Stimulated activated naive CD4-positive, alpha-beta T cell (primary cell): ENCODE measurements around the gene WDR7.

ENCODE experiments used
- DNase-seq, 6 experiments: peaks; one replicate each; lab custom pipeline; 2025; lab: John Stamatoyannopoulos, UW

WDR7 gene

DNA sequence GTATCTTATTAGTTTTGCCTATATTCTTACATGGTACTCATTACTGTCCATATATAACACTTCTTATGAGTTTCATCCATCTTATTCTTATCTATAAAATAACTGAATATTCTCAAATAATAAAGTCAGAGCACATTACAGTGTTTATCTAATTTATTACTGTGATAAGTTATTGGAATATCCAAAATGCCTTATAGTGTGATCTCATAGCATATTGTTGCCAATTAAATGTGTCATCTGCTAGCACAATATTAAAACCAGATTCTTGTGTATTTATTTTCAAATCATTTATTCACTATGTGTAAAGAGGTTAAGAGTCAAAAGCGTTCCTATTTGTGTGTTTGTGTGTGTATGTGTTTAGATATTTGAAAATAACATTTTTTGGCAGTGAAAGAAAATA, 151.9 kb downstream of the WDR7 start:
- no peak for DNase-seq

GRCh38 chr18:56804395-56804794, 153.2 kb downstream of the WDR7 start:
- no peak for DNase-seq

GRCh38 chr18:56807901-56808300, 156.7 kb downstream of the WDR7 start:
- no peak for DNase-seq

DNA sequence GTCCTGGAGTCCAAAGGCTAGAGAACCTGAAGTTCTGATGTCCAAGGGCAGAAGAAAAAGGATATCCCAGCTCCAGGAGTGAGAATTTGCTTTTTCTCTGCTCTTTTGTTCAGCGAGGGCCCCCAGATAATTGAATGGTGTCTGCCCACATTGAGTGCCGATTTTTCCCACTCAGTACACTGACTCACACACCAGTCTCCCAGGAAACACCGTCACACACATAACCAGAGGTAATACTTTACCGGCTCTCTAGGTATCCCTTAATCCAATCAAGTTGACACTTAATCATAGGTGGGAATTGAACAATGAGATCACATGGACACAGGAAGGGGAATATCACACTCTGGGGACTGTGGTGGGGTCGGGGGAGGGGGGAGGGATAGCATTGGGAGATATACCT, 161.5 kb downstream of the WDR7 start:
- no peak for DNase-seq

DNA sequence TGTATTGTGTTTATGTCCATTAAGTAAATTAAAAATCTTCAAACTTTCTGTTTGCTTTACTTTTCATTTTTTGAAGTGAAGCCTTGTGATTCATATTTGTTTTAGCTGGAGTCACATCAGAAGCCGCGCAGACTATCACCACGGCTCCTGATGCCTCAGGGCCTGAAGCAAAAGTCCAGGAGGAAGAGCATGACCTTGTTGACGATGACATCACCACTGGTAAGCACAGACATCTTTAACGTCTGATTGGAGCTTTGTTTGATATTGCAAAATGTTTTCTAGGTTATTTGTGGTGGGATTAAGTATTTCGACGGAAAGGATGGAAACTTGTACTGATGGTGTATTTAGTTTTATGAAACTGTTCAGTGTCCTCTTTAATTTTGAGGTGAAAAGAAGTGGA, 164.8 kb downstream of the WDR7 start:
- DNase-seq: no peak

- no peak for DNase-seq
These were observed 172.9 kb downstream of the WDR7 start for GRCh38 chr18:56823986-56824565.

DNA sequence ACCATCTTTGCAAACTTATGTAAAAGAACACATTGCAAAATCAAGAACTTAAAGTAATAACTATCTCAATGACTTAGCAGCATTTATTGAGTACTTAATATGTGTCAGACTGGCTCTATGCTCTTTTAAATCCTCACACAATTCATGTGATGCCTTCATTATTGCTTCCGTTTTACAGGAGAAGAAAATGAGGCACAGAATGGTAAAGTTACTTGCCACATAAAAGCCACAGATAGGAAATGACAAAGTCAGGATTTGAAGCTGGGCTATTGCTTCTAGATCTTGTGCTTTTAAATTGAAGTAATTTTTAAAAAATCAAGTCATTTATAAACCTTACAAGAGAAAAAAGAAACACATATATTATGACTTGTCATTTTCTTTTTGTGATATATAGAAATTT, 174.2 kb downstream of the WDR7 start:
- no peak for DNase-seq

GRCh38 chr18:56825878-56826277, 174.7 kb downstream of the WDR7 start:
- DNase-seq: no peak

GRCh38 chr18:56831988-56832387, 180.8 kb downstream of the WDR7 start:
- DNase-seq: no peak

GRCh38 chr18:56835331-56835730, 184.2 kb downstream of the WDR7 start:
- DNase-seq: no peak

GRCh38 chr18:56836173-56836572, 185.0 kb downstream of the WDR7 start:
- no peak for DNase-seq

DNA sequence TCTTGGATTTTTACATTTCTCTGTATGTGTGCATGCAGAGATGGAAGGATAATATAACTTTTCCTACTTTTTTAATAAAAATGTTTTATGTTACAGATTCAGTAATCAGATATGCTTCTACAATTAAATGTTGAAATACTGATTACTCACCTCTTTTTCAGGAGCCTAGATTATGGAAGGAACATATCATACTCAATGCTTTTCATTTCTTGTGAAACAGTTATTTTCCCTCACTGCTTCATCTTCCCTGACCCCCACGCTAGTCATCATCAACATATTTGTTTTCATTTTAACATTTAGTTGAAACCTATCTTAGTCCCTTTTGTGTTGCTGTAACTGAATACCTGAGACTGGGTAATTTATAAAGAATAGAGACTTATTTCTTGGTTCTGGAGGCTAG, 190.7 kb downstream of the WDR7 start:
- no peak for DNase-seq

DNA sequence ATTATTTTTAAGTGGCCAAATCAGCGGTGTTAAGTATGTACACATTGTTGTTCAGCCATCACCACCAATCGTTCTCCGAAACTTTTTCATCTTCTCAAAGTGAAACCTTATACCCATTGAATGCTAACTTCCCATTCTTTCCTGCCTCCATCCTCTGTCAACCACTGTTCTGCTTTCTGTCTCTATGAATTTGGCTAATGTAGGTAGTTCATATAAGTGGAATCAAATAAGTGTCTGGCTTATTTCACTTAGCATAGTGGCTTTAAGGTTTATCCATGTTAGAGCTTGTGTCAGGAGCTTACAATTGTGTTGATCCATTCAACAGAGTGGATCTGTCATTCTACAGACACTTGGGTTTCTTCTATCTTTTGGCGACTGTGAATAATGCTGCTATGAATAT, 192.1 kb downstream of the WDR7 start:
- no peak for DNase-seq

GRCh38 chr18:56844556-56844955, 193.4 kb downstream of the WDR7 start:
- DNase-seq: no peak

GRCh38 chr18:56851774-56852173, 200.6 kb downstream of the WDR7 start:
- DNase-seq: no peak

DNA sequence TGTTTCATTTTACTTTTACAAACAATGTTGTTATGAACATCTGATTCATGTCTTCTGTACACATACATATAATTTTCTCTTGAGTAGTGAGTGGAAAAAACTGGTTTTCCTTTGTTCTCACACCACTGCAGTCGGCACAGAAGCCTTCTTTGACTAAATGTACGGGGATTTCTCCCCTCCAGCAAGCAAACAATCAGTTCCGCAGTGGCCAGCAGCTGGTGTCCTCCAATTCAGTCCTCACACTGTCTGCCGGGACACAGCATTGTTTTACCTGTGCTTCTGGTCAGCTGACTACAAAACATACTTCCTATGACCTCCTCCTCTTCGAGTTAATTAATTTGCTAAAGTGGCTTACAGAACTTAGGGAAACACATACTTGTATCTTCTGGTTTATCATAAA, 202.8 kb downstream of the WDR7 start:
- DNase-seq: no peak

- no peak for DNase-seq
These were observed 210.1 kb downstream of the WDR7 start for GRCh38 chr18:56861244-56861643.

- DNase-seq: peak in 3 of 6 experiments; percentile 3 to 20 (median 3)
These were observed 218.1 kb downstream of the WDR7 start for GRCh38 chr18:56869189-56869777.

GRCh38 chr18:56870982-56871381, 219.8 kb downstream of the WDR7 start:
- DNase-seq: no peak

GRCh38 chr18:56872140-56872539, 221.0 kb downstream of the WDR7 start:
- no peak for DNase-seq

DNA sequence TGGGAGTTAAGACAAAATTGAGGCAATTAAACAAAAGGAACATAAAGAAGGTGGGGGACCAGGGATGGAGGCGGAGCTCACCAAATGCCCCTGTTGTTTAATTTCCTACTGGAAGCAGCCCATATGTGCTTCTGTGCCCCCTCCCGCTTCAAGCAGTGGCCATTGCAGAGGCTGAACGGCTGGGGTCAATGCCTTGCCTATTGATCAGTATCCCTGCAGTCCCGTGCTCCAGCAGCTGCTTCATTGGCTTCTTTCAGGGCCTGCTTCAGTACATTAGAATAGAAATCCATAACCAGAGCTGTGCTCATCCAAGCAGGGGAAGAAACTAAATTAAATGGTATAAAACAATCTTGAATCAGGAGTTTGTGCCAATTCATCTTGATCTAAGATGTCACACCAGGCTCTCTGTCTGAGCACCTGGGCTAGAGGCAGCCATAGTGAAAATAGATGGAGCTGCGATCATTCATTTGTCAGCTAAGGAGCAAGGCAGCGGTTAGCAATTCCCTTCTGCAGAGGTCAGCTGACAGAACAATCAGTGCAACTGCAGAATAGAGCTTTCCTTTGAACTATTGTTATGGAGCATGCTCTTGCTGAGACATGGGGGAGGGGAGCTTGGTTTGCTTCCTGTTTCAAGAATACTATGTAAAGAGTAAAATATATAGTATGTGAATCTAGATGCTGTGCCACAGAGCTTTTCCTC, 222.4 kb downstream of the WDR7 start:
- peak in 4 of 6 experiments; percentile 8 to 59 (median 48) for DNase-seq

- no peak for DNase-seq
These were observed 227.6 kb downstream of the WDR7 start for GRCh38 chr18:56878711-56879110.

GRCh38 chr18:56884511-56884910, 233.4 kb downstream of the WDR7 start:
- DNase-seq: no peak

DNA sequence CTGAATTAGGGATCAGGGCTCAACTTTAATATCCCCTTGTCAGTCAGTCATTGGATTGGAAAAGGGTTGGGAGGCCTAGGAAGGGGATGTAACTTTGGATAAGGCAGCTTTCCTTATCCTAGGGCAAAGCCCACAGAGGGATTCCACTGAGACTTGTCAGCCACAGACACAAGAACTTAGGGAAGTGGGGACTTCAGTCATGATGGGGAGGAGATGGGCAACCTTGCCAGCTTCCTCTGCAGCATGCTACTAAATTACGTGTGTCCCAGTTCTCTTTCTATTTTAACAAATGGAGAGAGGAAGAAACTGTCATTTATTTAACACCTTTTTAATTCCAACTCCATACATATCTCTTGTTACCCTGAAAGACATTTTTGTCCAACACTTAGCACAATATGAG, 237.8 kb downstream of the WDR7 start:
- no peak for DNase-seq
